Sigmoid colon (tissue), 4 donors: ENCODE data around the gene OBI1.

Experiments used
- CTCF ChIP-seq, 4 experiments: fragments of 450-650 bp in 3 of 4; fragments of 200-600 bp in 1 of 4; IDR thresholded peaks; one replicate each; pipeline ENCODE4 v1.5.1; 2016 to 2019; ENCODE audit warnings: antibody characterized with exemption in 4 of 4, mild to moderate bottlenecking in 3 of 4, moderate library complexity in 2 of 4
- EP300 ChIP-seq, 4 donors: sonication (generic); formaldehyde crosslinking; IDR thresholded peaks; one replicate each; pipeline ENCODE4 v1.6.1; 2017; ENCODE audit warnings: antibody characterized with exemption in 4 of 4
- POLR2A ChIP-seq, 2 donors: fragments of 450-650 bp; IDR thresholded peaks; one replicate each; pipeline ENCODE4 v1.6.1; 2016; ENCODE audit warnings: antibody characterized with exemption in 2 of 2, mild to moderate bottlenecking in 2 of 2, moderate library complexity in 2 of 2

GRCh38 chr13:78597602-78597932, 61.4 kb downstream of the OBI1 start:
- TF ChIP-seq CTCF (IDR thresholded peaks at IDR 0.05) (no peak), POLR2A (IDR thresholded peaks at IDR 0.05) (no peak), EP300 (IDR thresholded peaks at IDR 0.05) (no peak)
